Urinary bladder (tissue), 4 donors: ENCODE measurements around the gene BTBD18. TPM values are rescaled to one million over a fixed set of nuclear protein-coding genes. Genes with fewer than 3 reads are reported as not detected.
"Not testable (repeated sequence)": the region's sequence is repeated elsewhere in the genome, so short reads cannot be mapped to it uniquely, and the experiment has no call there.

Experiments used
- DNase-seq: peaks from one replicate; pipeline ENCODE4 v3.0.0-alpha.2; 2015; ENCODE audit errors: extremely low spot score
- H3K27ac ChIP-seq: one replicate; pipeline ENCODE4 v1.5.1; 2013; ENCODE audit warnings: low read depth, mild to moderate bottlenecking, moderate library complexity
- H3K36me3 ChIP-seq: one replicate; pipeline ENCODE4 v1.6.1; 2013; ENCODE audit warnings: mild to moderate bottlenecking, moderate library complexity; ENCODE audit not compliant: insufficient read depth
- H3K4me1 ChIP-seq: one replicate; pipeline ENCODE4 v1.6.1; 2013; ENCODE audit warnings: mild to moderate bottlenecking, moderate library complexity; ENCODE audit not compliant: insufficient read depth
- H3K4me3 ChIP-seq: one replicate; pipeline ENCODE4 v1.5.1; 2013; ENCODE audit warnings: low read depth, low read length
- WGBS: extraction: QIAGEN DNeasy Blood & Tissue Kit; methylation state at CpG from one replicate; pipeline ENCODE4 v1.1.7; 2013; 5-methylcytosine and 5-hydroxymethylcytosine counted together
- polyA plus RNA-seq: library from polyadenylated mRNA; stranded (reverse); fragments of 200-250 nt; gene quantifications from one replicate; pipeline ENCODE4 v1.2.3, GENCODE V29; 2013
- total RNA-seq: library from RNA; depleted of rRNA; stranded (reverse); fragments of >200 nt; gene quantifications from one replicate; pipeline ENCODE4 v1.2.3, GENCODE V29; 2014
- donor health status: healthy with polysubstance abuse.
- donor health status: healthy.

BTBD18 gene
- total and polyA plus RNA-seq, 2 donors: not detected

GRCh38 chr11:57735619-57736298 lies 15.9 kb downstream of the BTBD18 start:
- Histone ChIP-seq H3K27ac (no peak overlapping the region), H3K36me3 (no peaks in the 10 kb centered on the region), H3K4me1 (no peaks in the 10 kb centered on the region), H3K4me3 (no peak overlapping the region)
- no peak for DNase-seq
- 79% methylated on average over 3 of the region's 3 CpGs for WGBS

GRCh38 chr11:57732661-57733060 lies 19.0 kb downstream of the BTBD18 start:
- no peak for DNase-seq
- H3K4me3 ChIP-seq: no peak overlapping the region
- no peaks in the 10 kb centered on the region for H3K36me3 ChIP-seq
- 96% methylated on average over 1 of the region's 1 CpG for WGBS
- H3K4me1 ChIP-seq: no peaks in the 10 kb centered on the region
- no peak overlapping the region for H3K27ac ChIP-seq

- Histone ChIP-seq H3K36me3 (no peaks in the 10 kb centered on the region), H3K4me3 (no peak overlapping the region), H3K4me1 (no peaks in the 10 kb centered on the region), H3K27ac (no peak overlapping the region)
- WGBS: 93% methylated on average over 7 of the region's 7 CpGs
- DNase-seq: no peak
These were observed 22.1 kb downstream of the BTBD18 start for GRCh38 chr11:57729479-57729878.

GRCh38 chr11:57728829-57729228 lies 22.8 kb downstream of the BTBD18 start:
- no peaks in the 10 kb centered on the region for H3K4me1 ChIP-seq
- H3K4me3 ChIP-seq: no peak overlapping the region
- DNase-seq: no peak
- H3K36me3 ChIP-seq: no peaks in the 10 kb centered on the region
- no peak overlapping the region for H3K27ac ChIP-seq
- 75% methylated on average over 7 of the region's 7 CpGs for WGBS

- H3K4me3 ChIP-seq: no peak overlapping the region
- no peaks in the 10 kb centered on the region for H3K4me1 ChIP-seq
- H3K36me3 ChIP-seq: peaks cover 3% of the 10 kb centered on the region
- no peak for DNase-seq
- 63% methylated on average over 2 of the region's 2 CpGs for WGBS
- no peak overlapping the region for H3K27ac ChIP-seq
These were observed 24.4 kb downstream of the BTBD18 start for GRCh38 chr11:57727185-57727584.

- not testable (repeated sequence) for DNase-seq, H3K36me3 ChIP-seq, H3K27ac ChIP-seq, H3K4me1 ChIP-seq, H3K4me3 ChIP-seq
- 99% methylated on average over 27 of the region's 34 CpGs for WGBS
These were observed 34.9 kb downstream of the BTBD18 start for GRCh38 chr11:57716726-57717125.

- no peak overlapping the region for H3K27ac ChIP-seq
- WGBS: 94% methylated on average over 2 of the region's 2 CpGs
These were observed 37.8 kb downstream of the BTBD18 start for GRCh38 chr11:57713835-57714234.

GRCh38 chr11:57712256-57713150 lies 39.1 kb downstream of the BTBD18 start, which contains the start of gene TMX2:
TMX2 (plus strand) TSS chr11:57712593; CDS start chr11:57712619, 26 bp downstream.
- Histone ChIP-seq H3K4me1 (no peaks in the 10 kb centered on the region), H3K4me3 (peak within 1 kb of the TSS; percentile 89), H3K27ac (peak within 1 kb of the TSS; percentile 76), H3K36me3 (no peaks in the 10 kb centered on the region)
- under 1% methylated on average over 53 of the region's 53 CpGs for WGBS
- peak; percentile 98 for DNase-seq

More at GRCh38 chr11:57713835-57714234, 37.8 kb downstream of the BTBD18 start:
- H3K36me3 ChIP-seq: no peaks in the 10 kb centered on the region
- no peak overlapping the region for H3K4me3 ChIP-seq
- DNase-seq: no peak
- H3K4me1 ChIP-seq: no peaks in the 10 kb centered on the region

- WGBS: 6% methylated on average over 51 of the region's 51 CpGs
- peak within 1 kb of the TSS; percentile 76 for H3K27ac ChIP-seq
- peak; percentile 71 for DNase-seq
- no peaks in the 10 kb centered on the region for H3K36me3 ChIP-seq
- H3K4me1 ChIP-seq: no peaks in the 10 kb centered on the region
- peak within 1 kb of the TSS; percentile 89 for H3K4me3 ChIP-seq
These were observed 40.0 kb downstream of the BTBD18 start, which contains the start of gene MED19 for GRCh38 chr11:57711414-57712255. MED19 (minus strand) TSS chr11:57712215; CDS start chr11:57712179, 36 bp downstream.

GRCh38 chr11:57709802-57710367 lies 41.7 kb downstream of the BTBD18 start:
- no peak for DNase-seq
- Histone ChIP-seq H3K4me3 (no peak overlapping the region), H3K4me1 (no peaks in the 10 kb centered on the region), H3K36me3 (no peaks in the 10 kb centered on the region), H3K27ac (no peak overlapping the region)
- WGBS: 92% methylated on average over 5 of the region's 5 CpGs

- WGBS: 88% methylated on average over 8 of the region's 8 CpGs
- not testable (repeated sequence) for H3K4me3 ChIP-seq, H3K36me3 ChIP-seq, DNase-seq, H3K27ac ChIP-seq, H3K4me1 ChIP-seq
These were observed 46.2 kb downstream of the BTBD18 start for GRCh38 chr11:57705432-57705831.

GRCh38 chr11:57704932-57705331 lies 46.7 kb downstream of the BTBD18 start:
- Histone ChIP-seq H3K36me3 (peaks cover under 1% of the 10 kb centered on the region), H3K4me1 (no peaks in the 10 kb centered on the region), H3K27ac (no peak overlapping the region), H3K4me3 (no peak overlapping the region)
- WGBS: 95% methylated on average over 6 of the region's 6 CpGs
- no peak for DNase-seq

- Histone ChIP-seq H3K27ac (no peak overlapping the region), H3K36me3 (peaks cover 6% of the 10 kb centered on the region)
- WGBS: 95% methylated on average over 4 of the region's 4 CpGs
These were observed 48.3 kb downstream of the BTBD18 start for GRCh38 chr11:57703341-57703740.

More at GRCh38 chr11:57703341-57703740, 48.3 kb downstream of the BTBD18 start:
- Histone ChIP-seq H3K4me3 (no peak overlapping the region), H3K4me1 (no peaks in the 10 kb centered on the region)
- no peak for DNase-seq
